Neural crest cell (in vitro differentiated cells): ENCODE results near the gene OPTC. TPM values are rescaled to one million over a fixed set of nuclear protein-coding genes. Genes with fewer than 3 reads are reported as not detected.
A peak's percentile ranks its signal among the peaks of the same experiment; 100 is the strongest.
"Not testable (repeated sequence)": the region's sequence is repeated elsewhere in the genome, so short reads cannot be mapped to it uniquely, and the experiment has no call there.

Experiments used
- DNase-seq: peaks from one replicate; pipeline ENCODE4 v3.0.0; 2021; ENCODE audit warnings: low read depth, mixed read lengths, low spot score
- H3K27ac Mint-ChIP-seq: one replicate; pipeline ENCODE4 v1.8.0; 2021; ENCODE audit warnings: mild to moderate bottlenecking, mixed read lengths; ENCODE audit not compliant: unreplicated experiment
- H3K27me3 Mint-ChIP-seq: 2 replicates; pipeline ENCODE4 v1.8.0; 2021; ENCODE audit warnings: low read depth, mild to moderate bottlenecking, mixed read lengths
- H3K36me3 Mint-ChIP-seq: 2 replicates; pipeline ENCODE4 v1.8.0; 2021; ENCODE audit warnings: low read depth, mild to moderate bottlenecking, mixed read lengths
- H3K4me1 Mint-ChIP-seq: 2 replicates; pipeline ENCODE4 v1.8.0; 2021; ENCODE audit warnings: mixed read lengths
- H3K4me3 Mint-ChIP-seq: one replicate; pipeline ENCODE4 v1.8.0; 2021; ENCODE audit warnings: mild to moderate bottlenecking, mixed read lengths
- H3K9me3 Mint-ChIP-seq: 2 replicates; pipeline ENCODE4 v1.8.0; 2021; ENCODE audit warnings: mixed read lengths
- CTCF ChIP-seq: fragments of 200-600 bp; sonication (generic); conservative IDR thresholded peaks from 2 replicates; pipeline ENCODE4 v1.5.0; 2021; ENCODE audit warnings: antibody characterized with exemption, mild to moderate bottlenecking
- total RNA-seq: library from RNA; stranded (reverse); gene quantifications from 2 replicates; pipeline ENCODE4 v1.2.1, GENCODE V29; 2021

Gene OPTC
- total RNA-seq, 1 donor from 2014 or later, result not detected

- Mint-ChIP-seq H3K27ac (peak overlapping the region; percentile 66), H3K36me3 (no peaks in the 10 kb centered on the region), H3K27me3 (no peaks in the 10 kb centered on the region), H3K4me1 (peaks cover 78% of the 10 kb centered on the region), H3K4me3 (no peak overlapping the region), H3K9me3 (no peaks in the 10 kb centered on the region)
- no peak for TF ChIP-seq CTCF
- DNase-seq, result no peak
Observed at GRCh38 chr1:203512848-203513584, 19.1 kb downstream of the OPTC start.

- DNase-seq, result no peak
- no peak overlapping the region for H3K27ac Mint-ChIP-seq
- H3K27me3 Mint-ChIP-seq, result no peaks in the 10 kb centered on the region
Observed at GRCh38 chr1:203513585-203514031, 19.7 kb downstream of the OPTC start.

DNA sequence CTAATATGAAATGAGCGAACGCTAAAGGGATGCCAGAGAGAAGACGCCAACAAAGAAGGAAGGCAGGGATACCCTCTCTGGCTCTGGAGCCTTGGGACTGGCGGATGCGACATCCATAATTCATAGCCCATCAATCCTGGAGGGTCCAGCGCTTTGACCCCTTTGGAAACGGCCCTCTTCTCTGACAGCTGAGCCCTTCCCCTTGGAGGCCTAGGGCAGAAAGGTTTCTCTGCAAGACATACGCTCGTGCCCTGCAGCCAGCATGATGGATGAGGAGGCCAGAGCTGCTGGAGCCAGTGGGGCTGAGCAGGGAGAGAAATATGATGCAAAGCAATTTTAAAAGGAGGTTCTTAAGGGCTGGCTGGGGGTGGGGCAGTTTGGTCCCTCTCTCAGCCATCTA lies 22.2 kb downstream of the OPTC start:
- Mint-ChIP-seq H3K4me3 (peak overlapping the region; percentile 11), H3K27ac (no peak overlapping the region), H3K36me3 (no peaks in the 10 kb centered on the region), H3K27me3 (no peaks in the 10 kb centered on the region), H3K9me3 (no peaks in the 10 kb centered on the region), H3K4me1 (peaks cover 85% of the 10 kb centered on the region)
- no peak for DNase-seq
- no peak for TF ChIP-seq CTCF

More at GRCh38 chr1:203513585-203514031, 19.7 kb downstream of the OPTC start:
- no peaks in the 10 kb centered on the region for H3K9me3 Mint-ChIP-seq
- H3K36me3 Mint-ChIP-seq, result no peaks in the 10 kb centered on the region
- TF ChIP-seq CTCF, result no peak
- H3K4me3 Mint-ChIP-seq, result no peak overlapping the region
- peaks cover 75% of the 10 kb centered on the region for H3K4me1 Mint-ChIP-seq

DNA sequence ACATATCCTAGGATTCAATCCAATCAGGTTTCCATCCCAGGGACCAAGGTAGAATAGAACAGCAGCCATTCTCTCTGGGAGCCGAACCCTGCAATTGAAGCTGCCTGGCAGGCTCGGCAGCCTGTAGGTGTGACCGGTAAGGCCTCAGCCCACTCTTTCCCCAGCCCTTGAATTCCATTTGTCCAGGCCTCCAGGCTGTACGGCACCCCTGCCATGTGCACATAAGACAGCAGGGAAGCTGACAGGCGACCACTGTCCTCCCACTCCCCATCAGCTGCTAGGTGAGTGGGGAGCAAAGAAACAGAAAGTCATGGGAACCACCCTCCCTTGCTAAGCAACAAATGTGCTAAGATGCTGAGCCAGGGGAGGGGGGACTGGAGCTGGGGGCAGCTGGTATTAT lies 23.0 kb downstream of the OPTC start:
- DNase-seq, result no peak
- H3K4me3 Mint-ChIP-seq, result no peak overlapping the region
- H3K27ac Mint-ChIP-seq, result no peak overlapping the region
- no peaks in the 10 kb centered on the region for H3K9me3 Mint-ChIP-seq
- TF ChIP-seq CTCF, result no peak
- H3K27me3 Mint-ChIP-seq, result no peaks in the 10 kb centered on the region
- no peaks in the 10 kb centered on the region for H3K36me3 Mint-ChIP-seq
- H3K4me1 Mint-ChIP-seq, result peaks cover 85% of the 10 kb centered on the region

- peak overlapping the region; percentile 34 for H3K4me3 Mint-ChIP-seq
- H3K4me1 Mint-ChIP-seq, result peaks cover 86% of the 10 kb centered on the region
- no peaks in the 10 kb centered on the region for H3K36me3 Mint-ChIP-seq
- no peak for TF ChIP-seq CTCF
- no peak overlapping the region for H3K27ac Mint-ChIP-seq
- no peaks in the 10 kb centered on the region for H3K27me3 Mint-ChIP-seq
- H3K9me3 Mint-ChIP-seq, result no peaks in the 10 kb centered on the region
- DNase-seq, result no peak
Observed at GRCh38 chr1:203517426-203518110, 23.6 kb downstream of the OPTC start.

- not testable (repeated sequence) for DNase-seq, H3K4me3 Mint-ChIP-seq, H3K9me3 Mint-ChIP-seq, H3K27ac Mint-ChIP-seq, H3K27me3 Mint-ChIP-seq, H3K36me3 Mint-ChIP-seq
- peaks cover 86% of the 10 kb centered on the region for H3K4me1 Mint-ChIP-seq
Observed at GRCh38 chr1:203518139-203518538, 24.2 kb downstream of the OPTC start.
